Progenitor cell of endocrine pancreas (in vitro differentiated cells): ENCODE measurements around the gene ATP8B3. TPM values are rescaled to one million over a fixed set of nuclear protein-coding genes. Genes with fewer than 3 reads are reported as not detected.

Experiments
- DNase-seq: peaks from one replicate; pipeline ENCODE4 v3.0.0; 2021; ENCODE audit warnings: low spot score; ENCODE audit not compliant: unreplicated experiment
- H3K27ac Mint-ChIP-seq: 2 replicates; pipeline ENCODE4 v1.8.0; 2021; ENCODE audit warnings: mild to moderate bottlenecking, moderate library complexity, mixed read lengths
- H3K27me3 Mint-ChIP-seq: 2 replicates; pipeline ENCODE4 v1.8.0; 2021; ENCODE audit warnings: mixed read lengths
- H3K36me3 Mint-ChIP-seq: 2 replicates; pipeline ENCODE4 v1.8.0; 2022; ENCODE audit warnings: mixed read lengths; ENCODE audit not compliant: insufficient read depth
- H3K4me1 Mint-ChIP-seq: 2 replicates; pipeline ENCODE4 v1.8.0; 2021; ENCODE audit warnings: low read depth, mixed read lengths
- H3K4me3 Mint-ChIP-seq: 2 replicates; pipeline ENCODE4 v1.8.0; 2021; ENCODE audit warnings: low read depth, mild to moderate bottlenecking, moderate library complexity, mixed read lengths
- H3K9me3 Mint-ChIP-seq: 2 replicates; pipeline ENCODE4 v1.8.0; 2021; ENCODE audit warnings: low read depth, mixed read lengths
- CTCF ChIP-seq: fragments of 200-600 bp; sonication (generic); IDR thresholded peaks from one replicate; pipeline ENCODE4 v1.5.0; 2021; ENCODE audit warnings: antibody characterized with exemption, mild to moderate bottlenecking; ENCODE audit not compliant: unreplicated experiment
- microRNA-seq: library from miRNA; unstranded; fragments of <30 nt; microRNA quantifications from one replicate; pipeline ENCODE4 v1.1.0, GENCODE V29; 2020; ENCODE audit warnings: borderline number of aligned reads; ENCODE audit not compliant: unreplicated experiment
- total RNA-seq: library from RNA; stranded (reverse); gene quantifications from 2 replicates; pipeline ENCODE4 v1.2.1, GENCODE V29; 2021

Gene ATP8B3
- total RNA-seq, 1 donor from 2014 or later = 4.1 TPM

GRCh38 chr19:1736280-1736679 is 75.8 kb downstream of the ATP8B3 start:
- Mint-ChIP-seq H3K27me3 (peaks cover 36% of the 10 kb centered on the region), H3K4me3 (no peak overlapping the region), H3K36me3 (no peaks in the 10 kb centered on the region), H3K9me3 (peaks cover 3% of the 10 kb centered on the region), H3K27ac (no peak overlapping the region), H3K4me1 (peaks cover 2% of the 10 kb centered on the region)
- no peak for DNase-seq
- TF ChIP-seq CTCF = no peak

GRCh38 chr19:1734321-1734966 is 77.6 kb downstream of the ATP8B3 start:
- DNase-seq = no peak
- no peaks in the 10 kb centered on the region for H3K9me3 Mint-ChIP-seq
- H3K27ac Mint-ChIP-seq = no peak overlapping the region
- no peaks in the 10 kb centered on the region for H3K36me3 Mint-ChIP-seq
- TF ChIP-seq CTCF = no peak
- peaks cover 2% of the 10 kb centered on the region for H3K4me1 Mint-ChIP-seq
- H3K27me3 Mint-ChIP-seq = peaks cover 30% of the 10 kb centered on the region
- no peak overlapping the region for H3K4me3 Mint-ChIP-seq

Small RNAs within 50 kb of the gene (microRNA-seq; reads per million reads assigned to microRNA genes)
- 6.0 reads per million, percentile 3 among the genes with 10 or more reads in this experiment for gene MIR1909

Other genes with a start within 250 kb of the ATP8B3 start
- 119 and 124 TPM in 2 replicates for gene MEX3D, start 244.0 kb downstream of the ATP8B3 start, total RNA-seq
- gene MBD3, start 219.4 kb downstream of the ATP8B3 start, total RNA-seq = 131 and 133 TPM in 2 replicates
- gene UQCR11, start 206.8 kb downstream of the ATP8B3 start, total RNA-seq = 156 and 171 TPM in 2 replicates
- 318 and 334 TPM in 2 replicates for gene TCF3, start 159.7 kb downstream of the ATP8B3 start, total RNA-seq
- gene ONECUT3, start 58.8 kb downstream of the ATP8B3 start, total RNA-seq = 41.9 and 42.9 TPM in 2 replicates
- gene REXO1, start 36.2 kb upstream of the ATP8B3 start, total RNA-seq = 42.8 and 44.6 TPM in 2 replicates
- gene KLF16, start 51.3 kb upstream of the ATP8B3 start, total RNA-seq = 13.2 and 13.5 TPM in 2 replicates
- 46.5 and 48.8 TPM in 2 replicates for gene ABHD17A, start 73.2 kb upstream of the ATP8B3 start, total RNA-seq
- gene ADAT3, start 93.1 kb upstream of the ATP8B3 start, total RNA-seq = 14.1 and 16.2 TPM in 2 replicates
- gene SCAMP4, start 93.1 kb upstream of the ATP8B3 start, total RNA-seq = 101 and 102 TPM in 2 replicates
- 96.8 and 103 TPM in 2 replicates for gene CSNK1G2, start 128.9 kb upstream of the ATP8B3 start, total RNA-seq
- 115 and 125 TPM in 2 replicates for gene BTBD2, start 203.4 kb upstream of the ATP8B3 start, total RNA-seq
- 145 and 163 TPM in 2 replicates for gene MKNK2, start 239.0 kb upstream of the ATP8B3 start, total RNA-seq